PC-9 (cell line): Measurements from ENCODE around the gene GAB2. TPM values are rescaled to one million over a fixed set of nuclear protein-coding genes. Genes with fewer than 3 reads are reported as not detected.

Source experiments
- BruUV-seq: library from RNA; stranded (reverse); fragments of 400-500 nt; replicated peaks from 2 replicates; lab custom pipeline; 2021; lab: Mats Ljungman, UMichigan
- CTCF ChIA-PET: fragments of 300-600 bp; sonication (Branson Sonifier 250); formaldehyde crosslinking; loops from one replicate; lab custom pipeline; 2022; ENCODE audit warnings: antibody characterized with exemption; lab: Charles Lee
- POLR2A ChIA-PET: fragments of 300-600 bp; sonication (Branson Sonifier 250); formaldehyde crosslinking; loops from one replicate; lab custom pipeline; 2022; ENCODE audit warnings: antibody characterized with exemption; ENCODE audit not compliant: unreplicated experiment; lab: Charles Lee
- DNase-seq, 2 experiments: peaks; one replicate each; pipeline versions ENCODE4 v3.0.0 to v3.0.0-alpha.2; 2015 to 2022; ENCODE audit warnings: mixed read lengths in 1 of 2
- H2AFZ ChIP-seq: fragments of 200-600 bp; sonication (generic); 2 replicates; pipeline ENCODE4 v1.8.1; 2017; ENCODE audit warnings: antibody characterized with exemption
- H3F3A ChIP-seq: fragments of 200-600 bp; sonication (generic); 2 replicates; pipeline ENCODE4 v1.8.1; 2017; ENCODE audit warnings: antibody characterized with exemption, mild to moderate bottlenecking, low read depth; ENCODE audit not compliant: insufficient read depth
- H3K27ac ChIP-seq: fragments of 200-600 bp; sonication (generic); 2 replicates; pipeline ENCODE4 v1.6.1; 2016; ENCODE audit warnings: mixed run types
- H3K27me3 ChIP-seq: fragments of 200-600 bp; sonication (generic); 2 replicates; pipeline ENCODE4 v1.6.1; 2016; ENCODE audit warnings: low read depth, mixed run types; ENCODE audit not compliant: insufficient read depth
- H3K36me3 ChIP-seq: fragments of 200-600 bp; sonication (generic); 2 replicates; pipeline ENCODE4 v1.6.1; 2016; ENCODE audit warnings: low read depth, mixed run types
- H3K4me1 ChIP-seq: fragments of 200-600 bp; sonication (generic); replicated peaks from 2 replicates; pipeline ENCODE4 v1.6.1; 2016; ENCODE audit warnings: mixed run types; ENCODE audit not compliant: insufficient read depth
- H3K4me2 ChIP-seq: fragments of 200-600 bp; sonication (generic); 2 replicates; pipeline ENCODE4 v1.6.1; 2017; ENCODE audit warnings: mixed run types
- H3K4me3 ChIP-seq: fragments of 200-600 bp; sonication (generic); 2 replicates; pipeline ENCODE4 v1.6.1; 2016; ENCODE audit warnings: mixed run types
- H3K79me2 ChIP-seq: fragments of 200-600 bp; sonication (generic); 2 replicates; pipeline ENCODE4 v1.6.1; 2017; ENCODE audit warnings: low read depth, mixed run types
- H3K9me2 ChIP-seq: fragments of 200-600 bp; sonication (generic); 2 replicates; pipeline ENCODE4 v1.8.1; 2017; ENCODE audit warnings: mild to moderate bottlenecking; ENCODE audit not compliant: insufficient read depth
- H3K9me3 ChIP-seq: fragments of 200-600 bp; sonication (generic); 2 replicates; pipeline ENCODE4 v1.8.1; 2016; ENCODE audit warnings: low read depth; ENCODE audit not compliant: insufficient read depth
- H4K20me1 ChIP-seq: fragments of 200-600 bp; sonication (generic); 2 replicates; pipeline ENCODE4 v1.8.1; 2017; ENCODE audit not compliant: insufficient read depth
- EZH2 ChIP-seq: fragments of 200-600 bp; sonication (generic); IDR thresholded peaks from 2 replicates; pipeline ENCODE4 v1.8.0; 2017; ENCODE audit warnings: antibody characterized with exemption, low read depth
- intact Hi-C: fragments of 100-400 bp; cut with micrococcal nuclease; formaldehyde crosslinking; loops from one replicate; pipeline ENCODE4 v1.10.0; 2022; ENCODE audit not compliant: unreplicated experiment
- total RNA-seq: library from RNA; stranded (reverse); gene quantifications from 2 replicates; pipeline ENCODE4 v1.2.3, GENCODE V29; 2021
- TF ChIP-seq, protein P1 (sequence below): fragments of 200-600 bp; sonication (generic); conservative IDR thresholded peaks from 2 replicates; pipeline ENCODE4 v1.6.1; 2017; ENCODE audit warnings: mixed run types, antibody characterized with exemption, mild to moderate bottlenecking, moderate library complexity

The GAB2 gene
- total RNA-seq, 1 experiment from 2014 or later: 17.5 TPM

GRCh38 chr11:78346799-78347198 is 70.8 kb downstream of the GAB2 start:
- no peaks in the 10 kb centered on the region for H3F3A ChIP-seq
- intact Hi-C loops: no loop called here
- no peak for DNase-seq
- ChIA-PET CTCF (interaction anchor here (0.7 kb wide), 1 partner anchor 88 kb away, joined by 3 read pairs; no protein-coding TSS in a partner anchor), POLR2A (no interaction called here)
- no peak for TF ChIP-seq EZH2
- TF ChIP-seq, protein P1, sequence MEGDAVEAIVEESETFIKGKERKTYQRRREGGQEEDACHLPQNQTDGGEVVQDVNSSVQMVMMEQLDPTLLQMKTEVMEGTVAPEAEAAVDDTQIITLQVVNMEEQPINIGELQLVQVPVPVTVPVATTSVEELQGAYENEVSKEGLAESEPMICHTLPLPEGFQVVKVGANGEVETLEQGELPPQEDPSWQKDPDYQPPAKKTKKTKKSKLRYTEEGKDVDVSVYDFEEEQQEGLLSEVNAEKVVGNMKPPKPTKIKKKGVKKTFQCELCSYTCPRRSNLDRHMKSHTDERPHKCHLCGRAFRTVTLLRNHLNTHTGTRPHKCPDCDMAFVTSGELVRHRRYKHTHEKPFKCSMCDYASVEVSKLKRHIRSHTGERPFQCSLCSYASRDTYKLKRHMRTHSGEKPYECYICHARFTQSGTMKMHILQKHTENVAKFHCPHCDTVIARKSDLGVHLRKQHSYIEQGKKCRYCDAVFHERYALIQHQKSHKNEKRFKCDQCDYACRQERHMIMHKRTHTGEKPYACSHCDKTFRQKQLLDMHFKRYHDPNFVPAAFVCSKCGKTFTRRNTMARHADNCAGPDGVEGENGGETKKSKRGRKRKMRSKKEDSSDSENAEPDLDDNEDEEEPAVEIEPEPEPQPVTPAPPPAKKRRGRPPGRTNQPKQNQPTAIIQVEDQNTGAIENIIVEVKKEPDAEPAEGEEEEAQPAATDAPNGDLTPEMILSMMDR: no peak
- no peaks in the 10 kb centered on the region for H3K9me2 ChIP-seq
- H3K9me3 ChIP-seq: no peaks in the 10 kb centered on the region
- no peaks in the 10 kb centered on the region for H4K20me1 ChIP-seq
- no peak overlapping the region for H3K4me2 ChIP-seq
- no peak overlapping the region for H3K4me3 ChIP-seq
- H3K79me2 ChIP-seq: no peaks in the 10 kb centered on the region
- H3K4me1 ChIP-seq: peaks cover 21% of the 10 kb centered on the region
- H3K27me3 ChIP-seq: no peaks in the 10 kb centered on the region
- BruUV-seq: no TSS peak
- H3K27ac ChIP-seq: no peak overlapping the region
- no peaks in the 10 kb centered on the region for H3K36me3 ChIP-seq
- H2AFZ ChIP-seq: no peak overlapping the region

DNA sequence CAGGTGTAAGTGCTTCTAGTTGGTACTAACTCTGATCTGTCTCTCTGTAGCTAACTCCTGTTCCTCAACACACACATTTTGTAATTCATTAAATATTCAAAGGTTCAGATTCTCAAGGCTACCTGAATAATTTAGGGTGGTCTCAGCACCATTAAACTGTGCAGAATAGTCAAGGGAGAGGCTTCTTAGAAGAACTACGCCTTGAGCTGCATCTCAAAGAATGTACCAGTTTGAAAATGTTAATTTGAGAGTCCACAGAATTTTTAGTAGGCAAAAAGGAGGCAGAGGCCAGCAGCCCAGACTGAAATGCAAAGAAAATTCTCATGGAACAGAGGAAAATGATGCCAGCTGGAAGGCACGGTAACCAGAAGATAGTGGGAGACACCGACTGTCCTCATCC is 72.2 kb downstream of the GAB2 start:
- Histone ChIP-seq H3K27me3 (no peaks in the 10 kb centered on the region), H3K4me1 (peaks cover 18% of the 10 kb centered on the region), H2AFZ (no peak overlapping the region), H3K4me2 (no peak overlapping the region), H3K36me3 (no peaks in the 10 kb centered on the region), H3F3A (no peaks in the 10 kb centered on the region), H3K4me3 (no peak overlapping the region), H3K9me3 (no peaks in the 10 kb centered on the region), H3K9me2 (no peaks in the 10 kb centered on the region; the same call in 1 of the 2 replicates), H3K27ac (no peak overlapping the region), H4K20me1 (no peaks in the 10 kb centered on the region), H3K79me2 (no peaks in the 10 kb centered on the region)
- intact Hi-C loops: loop anchor here (2.0 kb wide), 1 partner anchor 21 kb away; no protein-coding TSS in a partner anchor
- ChIA-PET CTCF (no interaction called here), POLR2A (no interaction called here)
- no TSS peak for BruUV-seq
- no peak for DNase-seq
- no peak for TF ChIP-seq EZH2
- TF ChIP-seq, protein P1: no peak

GRCh38 chr11:78344676-78345075 is 72.9 kb downstream of the GAB2 start:
- Histone ChIP-seq H3K9me2 (no peaks in the 10 kb centered on the region; the same call in 1 of the 2 replicates), H3K36me3 (no peaks in the 10 kb centered on the region), H3K27ac (no peak overlapping the region), H3K4me3 (no peak overlapping the region), H3K79me2 (no peaks in the 10 kb centered on the region), H4K20me1 (no peaks in the 10 kb centered on the region), H3K4me1 (peaks cover 10% of the 10 kb centered on the region; the same call in 1 of the 2 replicates), H3K27me3 (no peaks in the 10 kb centered on the region), H2AFZ (no peak overlapping the region), H3K9me3 (no peaks in the 10 kb centered on the region), H3K4me2 (no peak overlapping the region), H3F3A (no peaks in the 10 kb centered on the region)
- CTCF ChIA-PET: no interaction called here
- peak in 1 of 2 experiments; percentile 29 for DNase-seq
- TF ChIP-seq, protein P1: no peak
- TF ChIP-seq EZH2: no peak
- intact Hi-C loops: loop anchor here (2.0 kb wide), 1 partner anchor 20 kb away; no protein-coding TSS in a partner anchor
- POLR2A ChIA-PET: interaction anchor here (0.6 kb wide), 1 partner anchor 100 kb away, joined by 8 read pairs; no protein-coding TSS in a partner anchor
- no TSS peak for BruUV-seq
